Stimulated activated memory B cell treated with anti-CD40 and anti-IgM and Interleukin-4, amounts not matched to agents 10 μg/mL and 1 μg/mL and 100 μg/mL, for 72 hours (primary cell): ENCODE results near the gene HIGD1C.
A peak's percentile ranks its signal among the peaks of the same experiment; 100 is the strongest.

Experiments used
- ATAC-seq: fragments of 150-1000 bp; cut with Tn5 transposase; 2 replicates; pipeline ENCODE4 v1.10.0; 2021
- H3K27ac Mint-ChIP-seq: one replicate; pipeline ENCODE4 v1.8.0; 2022; ENCODE audit warnings: mild to moderate bottlenecking, mixed read lengths
- H3K27me3 Mint-ChIP-seq: one replicate; pipeline ENCODE4 v1.8.0; 2022; ENCODE audit warnings: mixed read lengths
- H3K36me3 Mint-ChIP-seq: one replicate; pipeline ENCODE4 v1.8.0; 2022; ENCODE audit warnings: mixed read lengths
- H3K4me1 Mint-ChIP-seq: one replicate; pipeline ENCODE4 v1.8.0; 2022; ENCODE audit warnings: mixed read lengths
- H3K4me3 Mint-ChIP-seq: one replicate; pipeline ENCODE4 v1.8.0; 2022; ENCODE audit warnings: mild to moderate bottlenecking, moderate library complexity, mixed read lengths
- H3K9me3 Mint-ChIP-seq: one replicate; pipeline ENCODE4 v1.8.0; 2022; ENCODE audit warnings: mixed read lengths

HIGD1C gene

GRCh38 chr12:50988051-50988450 is 35.7 kb downstream of the HIGD1C start:
- Mint-ChIP-seq H3K4me1 (peaks cover 5% of the 10 kb centered on the region), H3K36me3 (peaks cover 43% of the 10 kb centered on the region), H3K4me3 (no peak overlapping the region), H3K27ac (no peak overlapping the region), H3K9me3 (no peaks in the 10 kb centered on the region), H3K27me3 (no peaks in the 10 kb centered on the region)
- ATAC-seq: no peak

GRCh38 chr12:50988871-50989270 is 36.5 kb downstream of the HIGD1C start:
- Mint-ChIP-seq H3K4me1 (peaks cover 5% of the 10 kb centered on the region), H3K27ac (no peak overlapping the region), H3K27me3 (no peaks in the 10 kb centered on the region), H3K36me3 (peaks cover 50% of the 10 kb centered on the region), H3K4me3 (no peak overlapping the region), H3K9me3 (no peaks in the 10 kb centered on the region)
- ATAC-seq: no peak

GRCh38 chr12:50990147-50990727 is 37.9 kb downstream of the HIGD1C start:
- H3K4me3 Mint-ChIP-seq: no peak overlapping the region
- no peaks in the 10 kb centered on the region for H3K9me3 Mint-ChIP-seq

GRCh38 chr12:50990791-50991190 is 38.4 kb downstream of the HIGD1C start:
- H3K4me3 Mint-ChIP-seq: no peak overlapping the region
- ATAC-seq: no peak
- H3K27me3 Mint-ChIP-seq: no peaks in the 10 kb centered on the region
- no peak overlapping the region for H3K27ac Mint-ChIP-seq
- no peaks in the 10 kb centered on the region for H3K4me1 Mint-ChIP-seq
- H3K9me3 Mint-ChIP-seq: no peaks in the 10 kb centered on the region
- peaks cover 67% of the 10 kb centered on the region for H3K36me3 Mint-ChIP-seq

More at GRCh38 chr12:50990147-50990727, 37.9 kb downstream of the HIGD1C start:
- no peaks in the 10 kb centered on the region for H3K27me3 Mint-ChIP-seq
- peaks cover under 1% of the 10 kb centered on the region for H3K4me1 Mint-ChIP-seq
- peak; percentile 76 for ATAC-seq
- peaks cover 61% of the 10 kb centered on the region for H3K36me3 Mint-ChIP-seq
- peak overlapping the region; percentile 42 for H3K27ac Mint-ChIP-seq

GRCh38 chr12:50991291-50991690 is 38.9 kb downstream of the HIGD1C start:
- no peak overlapping the region for H3K27ac Mint-ChIP-seq
- H3K4me1 Mint-ChIP-seq: no peaks in the 10 kb centered on the region
- H3K27me3 Mint-ChIP-seq: no peaks in the 10 kb centered on the region
- H3K9me3 Mint-ChIP-seq: no peaks in the 10 kb centered on the region
- peak; percentile 66 for ATAC-seq
- H3K36me3 Mint-ChIP-seq: peaks cover 68% of the 10 kb centered on the region
- no peak overlapping the region for H3K4me3 Mint-ChIP-seq

- Mint-ChIP-seq H3K27ac (no peak overlapping the region), H3K27me3 (no peaks in the 10 kb centered on the region), H3K9me3 (no peaks in the 10 kb centered on the region), H3K4me1 (no peaks in the 10 kb centered on the region), H3K36me3 (peaks cover 74% of the 10 kb centered on the region), H3K4me3 (no peak overlapping the region)
- no peak for ATAC-seq
These were observed 40.5 kb downstream of the HIGD1C start for GRCh38 chr12:50992819-50993218.

- ATAC-seq: no peak
- Mint-ChIP-seq H3K27ac (no peak overlapping the region), H3K36me3 (peaks cover 43% of the 10 kb centered on the region)
These were observed 46.7 kb downstream of the HIGD1C start for GRCh38 chr12:50999093-50999492.

GRCh38 chr12:51000245-51000644 is 47.9 kb downstream of the HIGD1C start:
- Mint-ChIP-seq H3K4me3 (no peak overlapping the region), H3K9me3 (no peaks in the 10 kb centered on the region), H3K27ac (no peak overlapping the region), H3K27me3 (no peaks in the 10 kb centered on the region), H3K36me3 (peaks cover 40% of the 10 kb centered on the region), H3K4me1 (no peaks in the 10 kb centered on the region)
- no peak for ATAC-seq

More at GRCh38 chr12:50999093-50999492, 46.7 kb downstream of the HIGD1C start:
- Mint-ChIP-seq H3K27me3 (no peaks in the 10 kb centered on the region), H3K9me3 (no peaks in the 10 kb centered on the region), H3K4me1 (no peaks in the 10 kb centered on the region), H3K4me3 (no peak overlapping the region)

- no peaks in the 10 kb centered on the region for H3K27me3 Mint-ChIP-seq
- ATAC-seq: no peak
- no peak overlapping the region for H3K27ac Mint-ChIP-seq
- peaks cover 43% of the 10 kb centered on the region for H3K36me3 Mint-ChIP-seq
- no peak overlapping the region for H3K4me3 Mint-ChIP-seq
- H3K9me3 Mint-ChIP-seq: no peaks in the 10 kb centered on the region
- H3K4me1 Mint-ChIP-seq: no peaks in the 10 kb centered on the region
These were observed 49.5 kb downstream of the HIGD1C start for GRCh38 chr12:51001799-51002198.

- Mint-ChIP-seq H3K27me3 (no peaks in the 10 kb centered on the region), H3K36me3 (peaks cover 43% of the 10 kb centered on the region), H3K27ac (no peak overlapping the region), H3K4me3 (no peak overlapping the region), H3K4me1 (peaks cover 6% of the 10 kb centered on the region), H3K9me3 (no peaks in the 10 kb centered on the region)
- ATAC-seq: no peak
These were observed 52.2 kb downstream of the HIGD1C start for GRCh38 chr12:51004504-51004903.

- ATAC-seq: no peak
- Mint-ChIP-seq H3K4me1 (peaks cover 6% of the 10 kb centered on the region), H3K9me3 (no peaks in the 10 kb centered on the region), H3K27ac (no peak overlapping the region), H3K36me3 (peaks cover 41% of the 10 kb centered on the region), H3K27me3 (no peaks in the 10 kb centered on the region), H3K4me3 (no peak overlapping the region)
These were observed 52.7 kb downstream of the HIGD1C start for GRCh38 chr12:51005030-51005429.

GRCh38 chr12:51005671-51006070 is 53.3 kb downstream of the HIGD1C start:
- no peaks in the 10 kb centered on the region for H3K27me3 Mint-ChIP-seq
- no peaks in the 10 kb centered on the region for H3K9me3 Mint-ChIP-seq
- ATAC-seq: no peak
- H3K4me3 Mint-ChIP-seq: no peak overlapping the region
- H3K27ac Mint-ChIP-seq: peak overlapping the region; percentile 27
- peaks cover 6% of the 10 kb centered on the region for H3K4me1 Mint-ChIP-seq
- H3K36me3 Mint-ChIP-seq: peaks cover 35% of the 10 kb centered on the region

- H3K27me3 Mint-ChIP-seq: no peaks in the 10 kb centered on the region
- peak overlapping the region; percentile 82 for H3K27ac Mint-ChIP-seq
- no peaks in the 10 kb centered on the region for H3K9me3 Mint-ChIP-seq
- H3K36me3 Mint-ChIP-seq: peaks cover 30% of the 10 kb centered on the region
- H3K4me1 Mint-ChIP-seq: peaks cover 6% of the 10 kb centered on the region
- peak overlapping the region; percentile 21 for H3K4me3 Mint-ChIP-seq
- ATAC-seq: no peak
These were observed 56.1 kb downstream of the HIGD1C start for GRCh38 chr12:51008329-51009055.

GRCh38 chr12:51009056-51009440 is 56.7 kb downstream of the HIGD1C start:
- Mint-ChIP-seq H3K27me3 (no peaks in the 10 kb centered on the region), H3K9me3 (no peaks in the 10 kb centered on the region), H3K4me3 (peak overlapping the region; percentile 21), H3K36me3 (peaks cover 30% of the 10 kb centered on the region), H3K4me1 (peaks cover 6% of the 10 kb centered on the region), H3K27ac (peak overlapping the region; percentile 82)
- peak; percentile 72 for ATAC-seq

GRCh38 chr12:51011955-51012354 is 59.6 kb downstream of the HIGD1C start:
- Mint-ChIP-seq H3K36me3 (peaks cover 6% of the 10 kb centered on the region), H3K4me1 (peaks cover 6% of the 10 kb centered on the region), H3K27ac (no peak overlapping the region), H3K27me3 (no peaks in the 10 kb centered on the region), H3K4me3 (no peak overlapping the region), H3K9me3 (no peaks in the 10 kb centered on the region)
- no peak for ATAC-seq

GRCh38 chr12:51012570-51013236 is 60.4 kb downstream of the HIGD1C start:
- Mint-ChIP-seq H3K27ac (no peak overlapping the region), H3K36me3 (no peaks in the 10 kb centered on the region), H3K4me1 (peaks cover 13% of the 10 kb centered on the region), H3K9me3 (no peaks in the 10 kb centered on the region), H3K4me3 (no peak overlapping the region), H3K27me3 (no peaks in the 10 kb centered on the region)
- no peak for ATAC-seq
